COLO668 (cell line): ENCODE measurements around the gene TTLL6.

Experiments used
- DNase-seq: peaks from one replicate; lab custom pipeline; 2025; ENCODE audit not compliant: unreplicated experiment; lab: John Stamatoyannopoulos, UW

The TTLL6 gene

DNA sequence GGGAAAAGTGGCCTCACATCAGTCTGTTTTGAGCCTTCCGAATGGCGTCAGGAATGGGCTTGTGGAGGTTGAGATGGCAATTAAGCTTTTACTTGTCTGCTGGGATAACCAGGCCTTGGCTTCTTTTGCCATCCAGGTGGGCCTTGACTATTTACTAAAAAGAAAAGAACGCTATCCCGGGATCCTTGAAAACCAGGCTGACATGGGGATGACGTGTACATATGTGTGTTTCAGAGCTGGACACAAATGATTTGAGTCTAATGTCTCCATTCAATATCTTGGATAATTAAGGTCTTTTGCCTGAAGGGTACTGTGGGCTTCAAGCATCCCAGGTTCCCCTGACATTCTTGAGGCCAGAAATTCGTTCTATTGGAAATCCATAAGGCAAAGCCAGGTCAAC lies 55.9 kb downstream of the TTLL6 start:
- no peak for DNase-seq

GRCh38 chr17:48760411-48760810 lies 56.6 kb downstream of the TTLL6 start:
- no peak for DNase-seq

DNA sequence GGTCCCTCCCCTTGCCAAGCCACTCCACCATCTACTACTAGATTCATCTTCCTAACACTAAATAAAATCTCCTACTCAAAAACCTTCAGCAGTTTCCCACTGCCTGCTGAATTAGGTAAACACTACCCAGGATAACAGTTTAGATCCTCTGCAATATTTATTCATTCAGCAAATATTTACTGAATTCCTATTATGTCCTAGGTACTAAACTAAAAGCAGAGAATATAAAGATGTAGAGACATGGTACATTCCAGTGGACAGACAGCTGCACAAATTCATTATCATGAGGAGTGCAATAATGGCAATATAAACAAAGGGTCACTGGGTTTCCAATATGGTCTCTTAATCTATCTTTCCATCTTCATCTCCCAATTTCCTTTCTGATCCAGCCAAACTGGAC lies 57.7 kb downstream of the TTLL6 start:
- no peak for DNase-seq

DNA sequence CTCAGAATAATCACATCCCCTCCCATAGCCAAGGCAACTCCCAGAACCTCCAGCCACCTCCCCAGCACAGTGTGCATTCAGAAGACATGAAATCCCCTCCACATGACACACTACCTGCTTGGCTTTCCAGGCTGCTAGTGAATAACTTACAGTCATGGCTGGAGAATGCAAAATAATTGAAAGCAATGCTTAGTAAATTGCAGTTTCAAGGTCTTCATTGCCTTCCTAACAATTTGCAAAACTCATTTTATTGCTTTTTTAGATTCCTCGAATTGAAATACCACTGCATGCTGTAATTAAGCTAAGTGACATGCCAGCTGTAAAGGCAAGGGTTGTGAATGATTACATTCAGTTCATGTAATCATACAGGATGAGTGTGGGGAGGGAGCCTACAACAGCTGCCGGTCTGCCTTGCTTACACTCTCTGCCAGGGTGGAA lies 59.5 kb downstream of the TTLL6 start:
- DNase-seq: no peak

GRCh38 chr17:48756830-48757251 lies 60.2 kb downstream of the TTLL6 start:
- no peak for DNase-seq

DNA sequence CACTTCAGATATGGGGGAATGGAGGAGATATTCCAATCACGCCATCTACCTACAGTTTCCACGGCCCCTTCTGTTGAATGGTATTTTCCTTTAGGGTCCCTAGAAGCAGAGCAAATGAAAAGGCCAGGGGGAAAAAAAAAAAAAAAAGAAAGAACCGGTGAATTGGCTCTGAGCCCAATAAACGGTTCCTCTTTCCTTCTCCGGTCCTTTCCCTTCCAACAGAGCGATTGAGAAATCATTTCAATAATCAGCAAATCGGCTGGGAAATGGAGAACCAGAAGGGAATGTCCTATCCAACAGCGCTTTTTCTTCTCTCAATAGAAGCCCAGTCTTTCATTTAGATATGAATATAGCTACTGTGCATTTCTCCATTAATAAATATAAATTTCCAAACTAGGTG lies 61.7 kb downstream of the TTLL6 start:
- DNase-seq: no peak

- DNase-seq: no peak
Observed at GRCh38 chr17:48754500-48755261, 62.3 kb downstream of the TTLL6 start.

DNA sequence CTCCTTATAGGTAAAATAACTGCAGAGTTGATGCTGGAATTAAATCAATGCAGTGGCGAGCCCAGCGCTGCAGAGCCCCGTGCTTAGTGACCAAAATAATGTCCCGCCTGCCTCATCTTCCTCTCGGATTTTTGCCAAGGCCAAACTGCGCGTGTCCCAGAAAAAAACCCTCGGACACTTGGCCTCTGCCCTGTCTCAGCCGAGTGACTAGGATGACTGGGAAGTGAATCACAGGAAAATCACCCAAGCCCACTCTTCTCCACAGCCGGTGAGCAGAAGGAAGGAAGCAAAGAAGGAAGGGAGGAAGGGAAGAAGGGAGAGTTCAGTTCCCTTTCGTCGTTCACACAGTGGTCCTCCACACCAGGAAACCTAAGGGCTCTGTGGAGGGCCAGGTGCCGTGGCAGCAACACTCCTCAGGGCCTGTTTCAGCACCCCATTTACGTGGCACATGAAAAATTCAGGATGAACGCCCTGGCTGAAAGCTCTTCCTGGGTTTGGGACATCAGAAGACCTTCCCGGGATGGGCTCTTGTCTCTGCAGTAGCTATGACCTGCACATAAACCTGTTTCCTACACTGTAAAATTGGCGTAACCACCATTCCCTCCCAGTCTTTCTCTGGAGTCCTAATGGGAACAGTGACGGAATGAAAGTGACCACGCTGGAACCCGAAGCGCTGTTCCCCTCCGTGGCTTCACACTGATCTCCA lies 63.1 kb downstream of the TTLL6 start:
- DNase-seq: no peak

GRCh38 chr17:48752399-48753288 lies 64.4 kb downstream of the TTLL6 start:
- no peak for DNase-seq

DNA sequence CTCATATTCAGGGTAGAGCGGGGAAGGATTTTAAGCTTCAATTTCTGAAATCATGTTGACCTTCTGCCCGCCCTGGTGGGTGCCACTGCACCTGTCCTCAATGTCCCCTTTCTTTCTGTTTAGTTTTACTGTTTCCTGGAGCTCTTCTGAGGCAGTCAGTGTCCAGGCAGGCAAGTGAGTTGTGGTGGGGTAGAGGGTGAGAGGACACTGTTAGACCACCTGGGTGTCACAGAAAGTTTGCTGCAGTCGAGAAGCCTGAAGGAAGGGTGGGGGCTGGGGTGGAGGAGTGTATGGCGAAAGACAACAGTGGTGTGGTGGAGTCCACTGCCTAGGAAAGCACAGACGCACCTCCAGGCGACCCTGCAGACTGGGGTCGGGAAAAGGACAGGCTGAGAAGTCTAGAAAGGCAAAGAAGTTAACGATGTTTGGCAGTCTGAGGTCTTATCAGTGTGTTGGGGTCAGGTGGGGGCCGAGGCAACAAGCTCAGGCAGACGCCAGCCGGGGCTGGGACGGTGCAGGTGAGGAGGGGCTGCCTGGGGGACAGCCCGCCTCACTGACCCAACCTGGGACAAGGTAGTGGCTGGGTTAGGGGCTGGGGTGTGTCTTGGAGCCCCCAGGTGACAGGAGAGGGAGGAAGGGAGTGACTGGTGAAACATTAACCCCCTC lies 65.2 kb downstream of the TTLL6 start:
- DNase-seq: no peak

- no peak for DNase-seq
Observed at GRCh38 chr17:48751172-48751571, 65.9 kb downstream of the TTLL6 start.

GRCh38 chr17:48749621-48750553 lies 67.1 kb downstream of the TTLL6 start:
- no peak for DNase-seq

- no peak for DNase-seq
Observed at GRCh38 chr17:48748718-48749566, 68.1 kb downstream of the TTLL6 start.

GRCh38 chr17:48747445-48748363 lies 69.3 kb downstream of the TTLL6 start:
- no peak for DNase-seq

DNA sequence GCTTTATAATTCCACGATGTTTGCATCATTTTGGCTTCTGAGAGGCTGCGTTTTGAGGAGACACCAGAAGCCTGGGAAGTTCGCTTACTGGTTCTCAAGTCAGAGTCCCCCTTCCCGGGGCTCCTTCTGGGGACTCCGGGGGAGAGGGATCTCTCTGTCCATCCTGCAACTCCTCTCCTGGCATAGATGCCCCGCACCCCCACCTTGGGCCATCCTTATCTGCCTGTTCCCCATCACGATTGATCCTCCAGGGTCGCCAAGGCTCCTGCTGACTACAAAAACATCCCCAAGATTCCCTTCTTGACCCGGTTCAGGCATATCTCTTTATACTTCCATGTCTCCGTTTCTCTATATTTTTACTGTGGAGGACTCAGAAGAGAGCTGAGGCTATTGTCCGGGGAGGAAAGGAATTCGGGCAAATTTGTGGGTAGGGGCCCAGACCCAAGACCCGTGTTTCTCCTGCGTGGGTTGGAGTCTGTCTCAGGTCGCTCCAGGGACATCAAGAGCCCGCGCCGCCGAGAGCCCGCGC lies 70.0 kb downstream of the TTLL6 start:
- DNase-seq: no peak

- DNase-seq: no peak
Observed at GRCh38 chr17:48745381-48746275, 71.4 kb downstream of the TTLL6 start.

- DNase-seq: no peak
Observed at GRCh38 chr17:48740537-48740936, 76.5 kb downstream of the TTLL6 start.
